ENCODE data around the gene PKIG. TPM values are rescaled to one million over a fixed set of nuclear protein-coding genes. Genes with fewer than 3 reads are reported as not detected.

The PKIG gene
- total and polyA plus RNA-seq, 10 of the 15 experiments (the other 5 are each of a cell fraction or from before 2014, with no cell fraction given), result 5.7 to 82.3 (median 39.7) TPM

- no peak for TF ChIP-seq CBFB (IDR thresholded peaks at IDR 0.05; ENCODE audit: low read depth)
Measured at GRCh38 chr20:44552568-44552949, 29.8 kb upstream of the PKIG start (continued).

- no peaks in the 10 kb centered on the region for H4K20me1 ChIP-seq (ENCODE audit: control insufficient read depth, insufficient read depth)
- TF ChIP-seq NFIC (IDR thresholded peaks at IDR 0.05; ENCODE audit: low read depth, low read length), result peak; percentile 34; the same call in 1 of the 2 replicates
- TF ChIP-seq TCF12 (IDR thresholded peaks at IDR 0.05; ENCODE audit: low read depth, low read length), result no peak
- ChIA-PET CTCF (interaction anchor here (0.6 to 1.2 kb wide), 2 partner anchors 19 to 1104 kb away, joined by 3 to 6 read pairs; no protein-coding TSS in a partner anchor), RAD21 (ENCODE audit: unreplicated experiment) (no interaction called here), POLR2A (no interaction called here), SMC1A (ENCODE audit: uncharacterized antibody, unreplicated experiment) (interaction anchor here (1.1 to 2.1 kb wide), 4 partner anchors 12 to 39 kb away, joined by 3 to 7 read pairs (median 4); no protein-coding TSS in a partner anchor)
- H2AFZ ChIP-seq (ENCODE audit: control insufficient read depth, low read depth, low read length), result peak overlapping the region; percentile 33
- no TSS peak for BruUV-seq (replicated peaks)
- ATAC-seq (no peak), FAIRE-seq (no peak), DNase-seq (ENCODE audit: low read depth, low spot score) (no peak)
- WGBS (ENCODE audit: insufficient coverage, insufficient replicate concordance, low lambda C conversion rate, missing lambda C conversion rate), result 38% methylated on average over 6 of the region's 6 CpGs
- H3K79me2 ChIP-seq (ENCODE audit: control insufficient read depth, insufficient read depth, low read length), result no peaks in the 10 kb centered on the region
- H3K4me3 ChIP-seq, result no peak overlapping the region
- H3K36me3 ChIP-seq (ENCODE audit: control insufficient read depth in 2 of 2, insufficient read depth in 2 of 2, low read length in 1 of 2), result no peaks in the 10 kb centered on the region
- H3K27me3 ChIP-seq (replicated peaks in 1 of 2; ENCODE audit: control insufficient read depth in 2 of 2, insufficient read depth in 2 of 2, low read length in 1 of 2), result no peaks in the 10 kb centered on the region
- no peak overlapping the region for H3K27ac ChIP-seq (ENCODE audit: control insufficient read depth, insufficient read depth)
- H3K9me3 ChIP-seq (replicated peaks; ENCODE audit: control insufficient read depth, insufficient read depth, low read length), result no peaks in the 10 kb centered on the region
- no peak overlapping the region for H3K4me2 ChIP-seq (ENCODE audit: control insufficient read depth, insufficient read depth)
- no peak overlapping the region for H3K9ac ChIP-seq (ENCODE audit: control insufficient read depth, insufficient read depth, low read length)
- in situ Hi-C loops (cut with MboI), result no loop called here
- intact Hi-C loops (cut with micrococcal nuclease; ENCODE audit: unreplicated experiment), result no loop called here
- H3K4me1 ChIP-seq (ENCODE audit: control insufficient read depth, insufficient read depth, low read length), result no peaks in the 10 kb centered on the region
Measured at GRCh38 chr20:44552950-44553908, 29.1 kb upstream of the PKIG start.

- ChIA-PET SMC1A (ENCODE audit: uncharacterized antibody, unreplicated experiment) (interaction anchor here (1.2 to 2.1 kb wide), 4 partner anchors 17 to 51 kb away, joined by 3 to 15 read pairs (median 4); partner anchors contain the start of gene SERINC3), RAD21 (ENCODE audit: unreplicated experiment) (interaction anchor here (1.6 to 1.7 kb wide), 2 partner anchors 32 to 51 kb away, joined by 3 to 10 read pairs; no protein-coding TSS in a partner anchor), POLR2A (interaction anchor here (1.5 kb wide), 1 partner anchor 27 kb away, joined by 4 read pairs; no protein-coding TSS in a partner anchor), CTCF (interaction anchor here (0.9 to 1.6 kb wide), 4 partner anchors 11 to 51 kb away, joined by 3 to 11 read pairs (median 4); no protein-coding TSS in a partner anchor)
- no peaks in the 10 kb centered on the region for H3K36me3 ChIP-seq (ENCODE audit: control insufficient read depth in 2 of 2, insufficient read depth in 2 of 2, low read length in 1 of 2)
- H3K27me3 ChIP-seq (replicated peaks in 1 of 2; ENCODE audit: control insufficient read depth in 2 of 2, insufficient read depth in 2 of 2, low read length in 1 of 2), result no peaks in the 10 kb centered on the region
- no TSS peak for BruUV-seq (replicated peaks)
- H3K27ac ChIP-seq (ENCODE audit: control insufficient read depth, insufficient read depth), result no peak overlapping the region
- no peak overlapping the region for H3K4me3 ChIP-seq
- no peaks in the 10 kb centered on the region for H3K9me3 ChIP-seq (replicated peaks; ENCODE audit: control insufficient read depth, insufficient read depth, low read length)
- no peak overlapping the region for H3K4me2 ChIP-seq (ENCODE audit: control insufficient read depth, insufficient read depth)
- DNase-seq (ENCODE audit: low read depth, low spot score) (no peak), FAIRE-seq (no peak), ATAC-seq (no peak)
- peaks cover 2% of the 10 kb centered on the region; the same call in 1 of the 2 replicates for H3K4me1 ChIP-seq (ENCODE audit: control insufficient read depth, insufficient read depth, low read length)
- no peak overlapping the region for H2AFZ ChIP-seq (ENCODE audit: control insufficient read depth, low read depth, low read length)
- no peak overlapping the region for H3K9ac ChIP-seq (ENCODE audit: control insufficient read depth, insufficient read depth, low read length)
- in situ Hi-C loops (cut with MboI) (no loop called here), intact Hi-C loops (cut with micrococcal nuclease; ENCODE audit: unreplicated experiment) (no loop called here)
- H3K79me2 ChIP-seq (ENCODE audit: control insufficient read depth, insufficient read depth, low read length), result no peaks in the 10 kb centered on the region
- H4K20me1 ChIP-seq (ENCODE audit: control insufficient read depth, insufficient read depth), result no peaks in the 10 kb centered on the region
- TF ChIP-seq ZSCAN29 (IDR thresholded peaks at IDR 0.05), result no peak
- no peak for TF ChIP-seq ZNF622 (IDR thresholded peaks at IDR 0.05)
- no peak for TF ChIP-seq IRF5 (IDR thresholded peaks at IDR 0.05; ENCODE audit: borderline replicate concordance)
- no peak for TF ChIP-seq ZZZ3 (IDR thresholded peaks at IDR 0.05; ENCODE audit: control insufficient read depth, insufficient read length, low read depth)
- no peak for TF ChIP-seq BMI1 (IDR thresholded peaks at IDR 0.05; ENCODE audit: borderline replicate concordance)
- TF ChIP-seq KDM1A (IDR thresholded peaks at IDR 0.05; ENCODE audit: borderline replicate concordance), result no peak
- no peak for TF ChIP-seq MEF2A (IDR thresholded peaks at IDR 0.05; ENCODE audit: insufficient read depth, low read depth, low read length)
- no peak for TF ChIP-seq SIN3A (IDR thresholded peaks at IDR 0.05; ENCODE audit: low read depth, low read length)
- TF ChIP-seq TARDBP (IDR thresholded peaks at IDR 0.05; ENCODE audit: borderline replicate concordance), result no peak
- no peak for TF ChIP-seq ASH2L (IDR thresholded peaks at IDR 0.05; ENCODE audit: borderline replicate concordance, low read depth)
- no peak for TF ChIP-seq CEBPB (IDR thresholded peaks at IDR 0.05; ENCODE audit: borderline replicate concordance in 1 of 2, low read depth in 2 of 2, low read length in 2 of 2)
- TF ChIP-seq NR2F1 (conservative IDR thresholded peaks at IDR 0.05), result no peak
Measured at GRCh38 chr20:44559302-44559701, 23.1 kb upstream of the PKIG start.
